Ramos (cell line): ENCODE measurements around the gene PYGO2.

Experiments used
- in situ Hi-C: fragments of 300-500 bp; cut with MboI; formaldehyde crosslinking; loops from one replicate; pipeline ENCODE4 v1.14.3; 2022; ENCODE audit warnings: low sequenced_read_pairs; ENCODE audit not compliant: unreplicated experiment

PYGO2 gene

DNA sequence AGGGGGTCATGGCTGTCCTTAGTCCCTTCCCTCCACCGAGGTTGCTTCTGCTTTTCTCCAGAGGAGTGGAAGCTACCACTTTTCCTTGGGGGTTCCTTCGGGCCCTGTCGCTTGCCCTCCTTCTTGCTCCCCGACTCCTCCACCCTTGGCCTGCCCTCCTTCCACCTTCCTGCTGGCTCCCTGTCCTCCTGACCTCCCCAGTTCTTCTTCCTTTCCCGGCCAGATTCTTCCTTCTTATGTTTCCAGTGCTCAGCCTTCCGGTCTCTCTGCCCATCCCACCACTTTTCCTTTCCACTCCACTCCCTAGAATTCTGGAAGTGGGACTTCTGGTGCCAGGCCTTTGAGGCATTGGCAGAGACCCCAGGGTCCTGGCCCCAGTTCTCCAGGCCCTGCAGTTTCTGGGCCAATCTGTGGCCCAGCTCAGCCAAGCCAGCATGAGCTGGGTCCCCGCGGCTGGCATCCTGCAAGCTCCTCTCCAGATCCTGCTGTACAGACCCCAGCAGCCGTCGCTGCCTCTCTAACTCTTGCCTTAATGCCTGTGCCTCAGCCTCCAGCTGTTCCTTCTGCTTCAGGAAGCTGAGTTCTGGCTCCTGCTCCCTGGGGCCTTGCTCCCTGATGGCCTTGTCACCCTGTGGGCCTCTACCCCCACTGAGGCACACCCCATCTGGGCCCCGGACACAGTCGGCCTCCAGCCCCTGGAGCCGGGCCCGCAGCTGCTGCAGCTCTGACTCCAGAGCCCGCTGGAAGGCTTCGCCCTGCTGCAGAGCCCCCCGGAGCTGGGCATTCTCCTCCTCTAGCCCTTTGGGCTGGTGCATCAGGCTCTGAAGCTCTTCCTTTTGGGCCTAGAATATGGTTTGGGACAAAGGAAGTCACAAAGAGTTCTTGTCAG is 15.4 kb downstream of the PYGO2 start:
- in situ Hi-C loops: no loop called here

- in situ Hi-C loops: no loop called here
These were observed 16.2 kb downstream of the PYGO2 start for GRCh38 chr1:154945160-154945961.

DNA sequence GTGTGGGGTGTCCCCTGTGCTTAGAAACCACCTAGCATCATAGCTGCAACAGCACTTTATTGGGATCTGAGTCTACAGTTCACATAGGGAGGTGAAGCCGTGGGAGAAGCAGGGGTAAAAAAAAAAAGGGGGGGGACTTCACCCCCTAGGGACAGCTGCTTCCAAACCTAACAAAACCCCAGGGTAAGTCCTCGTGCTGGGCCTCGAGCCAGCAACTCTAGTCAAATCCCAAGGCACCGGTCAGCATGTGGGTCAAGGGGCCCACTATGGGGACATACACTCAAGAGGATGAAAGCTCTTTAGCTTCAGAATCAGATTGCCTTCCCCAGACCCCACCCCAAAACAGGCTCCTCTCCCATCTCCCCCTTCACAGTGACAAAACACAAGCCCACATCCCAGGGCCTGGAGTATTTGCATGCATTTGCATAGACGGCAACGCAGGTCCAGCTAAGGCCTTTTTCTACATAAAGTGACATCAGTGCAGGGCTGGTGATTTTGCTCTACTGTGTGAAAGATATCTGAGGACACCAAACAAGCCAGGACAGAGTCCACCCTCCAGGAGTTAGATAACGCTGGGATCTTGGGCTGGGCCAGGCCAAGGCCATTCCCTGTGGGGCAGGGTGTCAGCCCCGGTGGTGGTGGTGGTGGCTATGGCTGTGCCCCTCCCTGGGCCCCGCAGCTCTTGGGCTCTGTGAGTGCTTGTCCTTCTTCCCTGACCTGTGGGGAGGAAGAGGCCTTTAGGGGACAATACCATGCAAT is 17.0 kb downstream of the PYGO2 start:
- in situ Hi-C loops: no loop called here

GRCh38 chr1:154943649-154944400 is 17.8 kb downstream of the PYGO2 start:
- in situ Hi-C loops: no loop called here

- in situ Hi-C loops: no loop called here
These were observed 20.1 kb downstream of the PYGO2 start for GRCh38 chr1:154941333-154942013.

DNA sequence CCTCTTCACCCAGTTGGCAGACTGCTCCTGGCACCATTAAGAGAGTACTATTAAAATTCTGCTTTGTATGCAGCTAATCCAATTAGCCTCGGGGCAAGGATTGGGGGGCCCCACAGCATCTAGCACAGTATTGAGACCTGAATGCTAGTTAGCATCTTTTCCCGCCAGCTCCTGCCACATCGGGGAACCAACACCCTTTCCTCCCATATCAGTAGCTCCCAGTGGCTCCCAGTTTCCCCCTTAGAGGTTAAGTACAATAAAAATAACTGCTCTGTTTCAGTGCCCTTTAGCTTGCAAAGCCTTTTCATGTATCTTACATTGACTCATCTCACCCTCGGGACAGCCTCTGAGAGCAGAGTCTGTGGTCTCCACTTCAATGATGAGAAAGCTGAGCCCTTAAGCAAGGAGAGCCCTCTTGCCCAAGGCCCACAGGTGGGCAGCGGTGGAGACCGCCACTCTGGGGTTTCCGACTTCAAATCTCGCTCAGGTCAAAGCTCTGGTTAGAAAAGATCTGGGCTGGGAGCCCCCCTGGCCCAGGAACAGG is 20.9 kb downstream of the PYGO2 start:
- in situ Hi-C loops: no loop called here

DNA sequence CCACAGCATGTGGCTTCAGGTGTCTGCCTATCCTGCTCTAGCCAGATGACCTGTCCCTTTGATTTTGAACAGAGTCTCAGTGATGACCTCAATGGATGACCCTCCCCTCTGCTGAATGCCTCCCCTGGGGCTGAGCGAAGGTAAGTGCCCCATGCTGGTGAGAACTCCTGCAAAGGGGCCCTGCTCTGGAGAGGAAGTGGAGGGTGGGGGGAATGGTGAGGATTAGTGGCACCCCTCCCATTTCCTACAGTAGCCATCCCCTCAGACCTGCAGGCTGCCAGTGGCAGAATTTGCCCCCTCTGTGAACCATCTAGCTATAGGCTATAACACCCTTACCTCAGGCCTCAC is 21.4 kb downstream of the PYGO2 start:
- in situ Hi-C loops: no loop called here

DNA sequence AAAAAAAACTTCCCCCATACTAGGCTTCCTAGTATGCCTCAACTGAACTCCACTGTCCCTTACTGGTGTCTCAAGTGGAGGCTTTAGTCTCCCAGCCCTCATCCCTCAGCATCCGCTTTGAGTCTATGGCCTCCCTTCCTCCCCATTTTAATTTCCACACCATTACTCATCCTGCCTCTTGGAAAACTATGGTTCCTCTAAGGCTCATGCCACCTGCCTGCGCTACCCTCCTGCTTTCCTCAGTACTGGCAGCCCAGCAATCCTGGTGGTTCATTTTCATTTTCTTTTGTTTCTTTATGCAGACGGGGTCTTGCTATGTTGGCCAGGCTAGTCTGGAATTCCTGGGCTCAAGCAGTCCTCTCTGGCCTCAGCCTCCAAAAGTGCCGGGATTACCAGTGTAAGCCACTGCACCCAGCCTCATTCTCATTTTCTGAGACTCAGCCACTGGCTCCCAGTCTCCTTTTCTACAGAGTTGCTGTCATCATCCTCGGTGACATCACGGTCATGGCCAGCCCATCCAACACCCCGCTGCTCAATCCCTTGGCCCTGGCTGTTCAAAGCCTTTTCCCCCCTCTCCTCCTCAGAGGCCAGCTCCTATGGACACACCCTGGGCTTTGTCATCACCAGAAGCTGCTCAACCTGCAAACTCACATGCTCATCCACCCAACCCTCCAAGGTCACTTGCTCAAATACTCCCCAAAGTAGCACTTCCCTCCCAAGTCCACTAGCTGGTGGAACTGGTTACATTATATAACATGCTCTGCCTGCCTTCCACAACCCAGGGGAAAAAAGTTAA is 22.8 kb downstream of the PYGO2 start:
- in situ Hi-C loops: no loop called here

- in situ Hi-C loops: no loop called here
These were observed 23.6 kb downstream of the PYGO2 start for GRCh38 chr1:154937988-154938386.

DNA sequence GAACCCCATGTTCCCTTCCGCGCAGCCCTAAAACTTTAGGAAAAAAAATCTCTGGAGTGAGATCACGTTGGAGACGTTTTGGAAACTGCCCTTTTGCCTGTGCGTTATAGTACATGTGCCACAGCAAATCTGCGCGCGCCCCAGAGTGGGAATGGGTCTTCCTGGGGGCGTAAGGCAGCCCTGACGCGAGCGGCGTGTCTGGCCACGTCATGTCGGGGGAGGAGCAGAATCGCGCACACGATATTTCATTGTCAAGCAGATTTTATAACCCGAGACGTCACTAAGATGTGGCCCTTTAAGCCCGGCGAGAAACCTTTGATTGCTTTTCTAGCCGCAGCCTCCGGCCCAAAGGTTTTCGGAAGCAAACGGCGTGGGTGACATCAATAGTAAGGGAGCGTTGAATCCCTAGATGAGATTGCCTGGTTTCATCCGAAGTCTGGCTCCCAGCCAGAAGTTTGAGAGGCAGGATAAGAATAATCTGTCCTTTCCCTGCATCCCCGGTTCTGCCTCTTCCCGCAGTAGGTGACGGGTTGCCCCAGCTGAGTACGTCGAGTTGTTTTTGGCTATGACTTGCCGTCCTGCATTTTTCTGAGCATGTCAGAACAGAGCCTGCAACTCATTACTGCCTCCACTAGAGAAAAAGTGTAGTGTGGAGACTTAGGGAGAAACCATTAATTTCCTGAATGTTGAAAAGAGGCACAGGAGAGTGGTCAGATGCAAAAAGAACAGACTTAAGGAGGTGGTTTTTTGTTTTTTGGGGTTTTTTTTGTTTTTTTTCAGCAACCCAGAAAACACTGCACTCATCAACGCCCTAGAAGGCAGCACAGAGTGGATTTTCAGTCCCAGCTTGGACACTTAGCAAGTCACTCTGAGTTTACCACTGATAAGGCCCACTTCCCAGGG is 24.2 kb downstream of the PYGO2 start:
- in situ Hi-C loops: no loop called here

DNA sequence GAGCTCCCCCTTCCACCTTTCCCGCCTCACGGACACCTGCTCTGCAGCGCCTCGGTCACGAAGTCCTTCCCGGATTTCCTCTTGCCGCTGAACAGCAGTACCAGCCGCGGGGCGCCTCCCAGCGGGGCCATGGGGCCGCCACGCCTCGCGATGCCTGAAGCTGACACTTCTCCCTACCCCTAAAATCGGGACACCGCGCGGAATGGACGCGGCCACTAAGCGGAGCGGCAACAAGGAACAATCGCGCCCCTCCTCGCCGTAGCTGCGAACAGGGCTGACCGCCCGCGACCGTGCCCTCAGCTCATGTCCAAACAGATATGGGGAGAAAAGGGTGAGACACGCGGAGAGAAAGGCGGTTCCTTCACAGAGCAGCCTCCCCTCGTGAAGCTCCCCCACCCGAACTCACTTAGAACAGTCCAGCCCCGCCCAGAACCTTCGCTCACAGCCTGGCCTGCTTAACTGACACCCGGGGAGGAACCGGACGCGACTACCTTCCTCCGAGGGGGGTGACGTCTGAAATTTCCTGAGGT is 25.0 kb downstream of the PYGO2 start, which contains the start of gene PMVK:
TSS of gene PMVK (minus strand) at position 165 of the 530 bp plus-strand sequence. CDS start at position 131, 34 bp downstream.
- in situ Hi-C loops: no loop called here

- in situ Hi-C loops: no loop called here
These were observed 25.6 kb downstream of the PYGO2 start for GRCh38 chr1:154935749-154936554.

GRCh38 chr1:154934358-154934948 is 27.1 kb downstream of the PYGO2 start:
- in situ Hi-C loops: no loop called here

DNA sequence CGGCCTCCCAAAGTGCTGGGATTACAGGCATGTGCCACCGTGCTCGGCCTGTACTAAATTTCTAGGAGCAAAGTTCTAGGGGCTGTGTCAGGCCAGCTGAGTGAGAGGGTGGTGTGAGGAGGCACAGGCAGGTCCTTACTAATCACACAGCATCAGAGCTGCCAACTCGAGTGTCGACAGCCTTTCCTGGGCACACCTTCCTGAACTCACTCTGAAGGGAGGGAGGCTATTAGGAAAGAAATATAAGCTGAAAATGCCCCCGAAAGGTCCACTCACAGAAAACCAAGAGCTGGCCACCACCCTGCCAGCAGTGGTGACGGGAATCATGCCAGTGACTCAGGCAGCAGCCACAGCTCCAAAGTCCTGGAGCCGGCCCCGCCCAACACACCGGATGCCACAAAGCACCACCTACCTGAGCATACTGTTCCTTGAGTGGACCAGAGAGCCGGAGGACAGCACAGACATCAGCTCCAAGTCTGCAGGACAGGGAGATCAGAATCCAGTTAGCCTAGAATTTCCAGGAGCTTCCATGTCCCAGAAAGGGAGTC is 29.6 kb downstream of the PYGO2 start:
- in situ Hi-C loops: no loop called here

DNA sequence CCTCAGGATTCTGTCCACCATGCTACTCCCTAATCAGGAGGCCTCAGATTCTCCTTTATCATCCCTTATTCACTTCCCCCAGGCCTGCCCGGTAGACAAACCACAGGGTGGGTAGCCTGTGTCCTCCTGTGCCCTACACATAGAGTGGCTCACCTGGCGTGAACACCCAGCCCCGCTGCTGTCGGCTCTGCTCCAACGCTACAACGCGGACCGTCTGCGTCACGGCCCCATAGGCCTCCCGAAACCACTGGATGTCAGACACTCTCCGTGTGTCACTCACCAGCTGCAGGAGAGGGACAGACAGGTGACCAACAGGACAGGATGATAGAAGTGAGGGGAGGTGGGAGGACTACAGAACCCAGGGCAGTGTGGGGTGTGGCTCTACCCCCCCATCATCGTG is 35.4 kb downstream of the PYGO2 start:
- in situ Hi-C loops: no loop called here
